H9 (cell line): ENCODE measurements around the gene APOBEC3B. TPM values are rescaled to one million over a fixed set of nuclear protein-coding genes. Genes with fewer than 3 reads are reported as not detected.
"Not testable (repeated sequence)": the region's sequence is repeated elsewhere in the genome, so short reads cannot be mapped to it uniquely, and the experiment has no call there.

ENCODE experiments used
- DNase-seq: peaks from one replicate; pipeline ENCODE4 v3.0.0-alpha.2; 2017
- H2AFZ ChIP-seq: one replicate; pipeline ENCODE4 v1.6.1; 2013; ENCODE audit warnings: mild to moderate bottlenecking, low read length, control low read depth, moderate library complexity
- H2AK5ac ChIP-seq: 2 replicates; pipeline ENCODE4 v1.6.1; 2013; ENCODE audit warnings: low read length, control low read depth, mixed read lengths; ENCODE audit not compliant: insufficient read length
- H2BK120ac ChIP-seq: one replicate; pipeline ENCODE4 v1.6.1; 2013; ENCODE audit warnings: low read depth, mild to moderate bottlenecking, low read length, control low read depth, inconsistent platforms; ENCODE audit not compliant: poor library complexity, severe bottlenecking
- H2BK12ac ChIP-seq: 2 replicates; pipeline ENCODE4 v1.6.1; 2013; ENCODE audit warnings: low read length, control low read depth, mixed read lengths, low read depth; ENCODE audit not compliant: insufficient read length
- H2BK15ac ChIP-seq: 2 replicates; pipeline ENCODE4 v1.6.1; 2013; ENCODE audit warnings: low read depth, low read length, control low read depth
- H2BK20ac ChIP-seq: one replicate; pipeline ENCODE4 v1.6.1; 2013; ENCODE audit warnings: low read depth, mild to moderate bottlenecking, low read length, control low read depth, inconsistent platforms; ENCODE audit not compliant: poor library complexity, severe bottlenecking
- H2BK5ac ChIP-seq: 2 replicates; pipeline ENCODE4 v1.6.1; 2013; ENCODE audit warnings: low read length, control low read depth, mixed read lengths; ENCODE audit not compliant: insufficient read length
- H3K14ac ChIP-seq: 2 replicates; pipeline ENCODE4 v1.6.1; 2013; ENCODE audit warnings: low read length, control low read depth; ENCODE audit not compliant: insufficient read depth
- H3K18ac ChIP-seq: 2 replicates; pipeline ENCODE4 v1.6.1; 2013; ENCODE audit warnings: low read depth, mild to moderate bottlenecking, mixed read lengths, low read length, control low read depth; ENCODE audit not compliant: insufficient read length
- H3K23ac ChIP-seq: 2 replicates; pipeline ENCODE4 v1.6.1; 2013; ENCODE audit warnings: low read length, control low read depth, mixed read lengths, low read depth; ENCODE audit not compliant: insufficient read length
- H3K23me2 ChIP-seq: 2 replicates; pipeline ENCODE4 v1.6.1; 2013; ENCODE audit warnings: low read depth, mild to moderate bottlenecking, mixed read lengths, low read length, control low read depth; ENCODE audit not compliant: insufficient read length, poor library complexity, severe bottlenecking
- H3K27ac ChIP-seq: 2 replicates; pipeline ENCODE4 v1.5.1; 2013; ENCODE audit warnings: low read length, control low read depth, mixed read lengths, low read depth; ENCODE audit not compliant: insufficient read length
- H3K27me3 ChIP-seq: 2 replicates; pipeline ENCODE4 v1.6.1; 2013; ENCODE audit warnings: low read length, control low read depth, inconsistent platforms; ENCODE audit not compliant: insufficient read depth
- H3K4ac ChIP-seq: 2 replicates; pipeline ENCODE4 v1.6.1; 2013; ENCODE audit warnings: low read depth, mild to moderate bottlenecking, control low read depth, inconsistent platforms, low read length, moderate library complexity
- H3K4me1 ChIP-seq: 2 replicates; pipeline ENCODE4 v1.6.1; 2013; ENCODE audit warnings: low read length, control low read depth, inconsistent platforms; ENCODE audit not compliant: insufficient read depth
- H3K4me2 ChIP-seq: 2 replicates; pipeline ENCODE4 v1.6.1; 2013; ENCODE audit warnings: low read length, control low read depth, mixed read lengths; ENCODE audit not compliant: insufficient read length, insufficient read depth
- H3K56ac ChIP-seq: 2 replicates; pipeline ENCODE4 v1.6.1; 2013; ENCODE audit warnings: low read depth, mild to moderate bottlenecking, mixed read lengths, low read length, control low read depth; ENCODE audit not compliant: insufficient read length
- H3K79me1 ChIP-seq: 2 replicates; pipeline ENCODE4 v1.6.1; 2013; ENCODE audit warnings: low read depth, mild to moderate bottlenecking, moderate library complexity, low read length, control low read depth, inconsistent platforms; ENCODE audit not compliant: insufficient read depth, poor library complexity, severe bottlenecking
- H3K79me2 ChIP-seq: 2 replicates; pipeline ENCODE4 v1.6.1; 2013; ENCODE audit warnings: low read length, control low read depth, inconsistent platforms; ENCODE audit not compliant: insufficient read depth
- H3K9ac ChIP-seq: 2 replicates; pipeline ENCODE4 v1.6.1; 2013; ENCODE audit warnings: low read length, control low read depth, mixed read lengths; ENCODE audit not compliant: insufficient read length; ENCODE audit errors: extremely low read depth
- H3K9me3 ChIP-seq: one replicate; pipeline ENCODE4 v1.6.1; 2013; ENCODE audit warnings: low read depth, low read length, inconsistent platforms; ENCODE audit not compliant: control insufficient read depth
- H3T11ph ChIP-seq: one replicate; pipeline ENCODE4 v1.6.1; 2013; ENCODE audit warnings: mild to moderate bottlenecking, low read length, control low read depth, inconsistent platforms
- H4K20me1 ChIP-seq: one replicate; pipeline ENCODE4 v1.6.1; 2013; ENCODE audit not compliant: control insufficient read depth, insufficient read length, insufficient read depth
- H4K5ac ChIP-seq: 2 replicates; pipeline ENCODE4 v1.6.1; 2013; ENCODE audit warnings: low read depth, mild to moderate bottlenecking, mixed read lengths, low read length, control low read depth; ENCODE audit not compliant: insufficient read length
- H4K8ac ChIP-seq: replicated peaks from 2 replicates; pipeline ENCODE4 v1.6.1; 2013; ENCODE audit warnings: low read length, control low read depth, mixed read lengths, low read depth; ENCODE audit not compliant: insufficient read length
- H4K91ac ChIP-seq: 2 replicates; pipeline ENCODE4 v1.6.1; 2013; ENCODE audit warnings: low read depth, mild to moderate bottlenecking, moderate library complexity, mixed read lengths, low read length, control low read depth; ENCODE audit not compliant: insufficient read length
- H3K27ac Mint-ChIP-seq, 3 experiments: 2 replicates in 2 of 3; 3 replicates in 1 of 3; pipeline ENCODE4 v1.8.0; 2020 to 2021; ENCODE audit warnings: mixed read lengths in 3 of 3, mild to moderate bottlenecking in 1 of 3, moderate library complexity in 1 of 3
- H3K27me3 Mint-ChIP-seq: 2 replicates; pipeline ENCODE4 v1.8.0; 2021; ENCODE audit warnings: low read depth, mild to moderate bottlenecking, moderate library complexity, mixed read lengths
- H3K36me3 Mint-ChIP-seq, 3 experiments: 2 replicates in 2 of 3; 3 replicates in 1 of 3; pipeline ENCODE4 v1.8.0; 2020 to 2021; ENCODE audit warnings: low read depth in 3 of 3, mixed read lengths in 3 of 3; ENCODE audit not compliant: insufficient read depth in 1 of 3
- H3K4me1 Mint-ChIP-seq, 2 experiments: 2 replicates each; pipeline ENCODE4 v1.8.0; 2020; ENCODE audit warnings: mixed read lengths in 2 of 2
- H3K4me3 Mint-ChIP-seq, 2 experiments: 2 replicates in 1 of 2; 3 replicates in 1 of 2; pipeline ENCODE4 v1.8.0; 2020 to 2021; ENCODE audit warnings: mild to moderate bottlenecking in 2 of 2, mixed read lengths in 2 of 2, moderate library complexity in 1 of 2
- H3K9me3 Mint-ChIP-seq, 2 experiments: 2 replicates in 1 of 2; 3 replicates in 1 of 2; pipeline ENCODE4 v1.8.0; 2020; ENCODE audit warnings: mild to moderate bottlenecking in 2 of 2, mixed read lengths in 2 of 2, moderate library complexity in 1 of 2
- WGBS: extraction: QIAGEN DNeasy Blood & Tissue Kit; methylation state at CpG from one replicate; pipeline ENCODE4 v1.1.7; 2013; ENCODE audit warnings: missing lambda C conversion rate, low lambda C conversion rate, mixed read lengths; ENCODE audit not compliant: insufficient read length; ENCODE audit errors: extremely low coverage; 5-methylcytosine and 5-hydroxymethylcytosine counted together
- total RNA-seq: library from RNA; stranded (reverse); gene quantifications from 2 replicates; pipeline ENCODE4 v1.2.1, GENCODE V29; 2021
- TF ChIP-seq, protein P1 (sequence below): fragments of 200-600 bp; sonication (generic); conservative IDR thresholded peaks from 3 replicates; pipeline ENCODE4 v1.8.0; 2021; ENCODE audit warnings: antibody characterized with exemption, mild to moderate bottlenecking

The APOBEC3B gene
- total RNA-seq, 1 experiment from 2014 or later = 29.0 TPM

DNA sequence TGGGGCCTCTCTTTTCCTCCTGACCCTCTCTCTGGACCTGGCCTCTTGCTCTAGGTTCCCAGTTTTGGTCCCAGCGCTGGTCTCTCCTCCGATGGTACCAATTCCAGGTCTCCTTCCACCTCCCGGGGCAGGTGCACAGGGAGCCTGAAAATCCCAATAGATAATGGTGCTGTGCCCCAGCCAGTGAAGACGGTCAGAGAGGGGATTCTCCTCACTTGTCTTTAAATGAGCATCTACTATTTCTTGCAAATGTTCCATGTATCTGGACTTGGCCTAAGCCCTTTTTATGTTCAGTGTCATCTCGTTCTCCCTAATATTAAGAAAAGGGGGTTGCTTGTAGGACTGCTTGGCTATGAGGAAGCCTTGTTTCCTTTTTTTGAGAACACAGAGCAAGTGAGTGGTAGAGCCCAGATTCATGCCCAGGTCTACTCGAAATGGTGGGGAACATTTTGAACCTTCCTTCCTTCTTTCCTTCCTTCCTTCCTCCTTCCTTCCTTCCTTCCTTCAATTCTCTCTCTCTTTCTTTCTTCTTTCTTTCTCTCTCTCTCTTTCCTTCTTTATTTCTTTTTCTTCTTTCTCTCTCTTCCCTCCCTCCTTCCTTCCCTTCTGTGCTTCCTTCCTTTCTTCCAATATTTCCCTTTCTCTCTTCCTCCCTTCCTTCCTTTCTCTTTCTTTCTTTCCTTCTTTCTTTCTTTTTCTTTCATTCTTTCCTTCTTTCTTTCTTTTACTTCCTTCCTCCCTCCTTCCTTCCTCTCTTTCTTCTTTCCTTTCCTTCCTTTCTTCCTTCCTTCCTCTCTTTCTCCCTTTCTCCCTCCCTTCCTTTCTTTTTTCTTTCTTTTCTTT is 24.1 kb upstream of the APOBEC3B start:
- Mint-ChIP-seq H3K9me3 (no peaks in the 10 kb centered on the region), H3K4me3 (no peak overlapping the region), H3K27ac (no peak overlapping the region), H3K4me1 (peaks cover 4 to 7% of the 10 kb centered on the region in 2 experiments), H3K36me3 (no peaks in the 10 kb centered on the region), H3K27me3 (peaks cover 22% of the 10 kb centered on the region)
- Histone ChIP-seq H2BK120ac (no peak overlapping the region), H3K23me2 (no peaks in the 10 kb centered on the region), H2BK20ac (no peak overlapping the region), H3K27me3 (no peaks in the 10 kb centered on the region), H3T11ph (no peak overlapping the region), H3K56ac (no peak overlapping the region), H2BK12ac (no peak overlapping the region), H3K18ac (no peak overlapping the region), H3K9me3 (no peaks in the 10 kb centered on the region), H3K4ac (no peak overlapping the region), H2AK5ac (no peak overlapping the region), H2BK15ac (no peak overlapping the region), H3K4me1 (no peaks in the 10 kb centered on the region), H3K23ac (no peak overlapping the region), H2AFZ (no peak overlapping the region), H3K14ac (no peak overlapping the region), H3K9ac (no peak overlapping the region), H3K27ac (no peak overlapping the region), H4K20me1 (no peaks in the 10 kb centered on the region), H4K8ac (no peak overlapping the region), H3K4me2 (no peak overlapping the region), H4K91ac (no peak overlapping the region), H3K79me1 (no peaks in the 10 kb centered on the region), H3K79me2 (no peaks in the 10 kb centered on the region), H4K5ac (no peak overlapping the region), H2BK5ac (no peak overlapping the region)
- no peak for DNase-seq
- no CpG with 5 or more reads among the region's 6 CpGs for WGBS
- TF ChIP-seq, protein P1, sequence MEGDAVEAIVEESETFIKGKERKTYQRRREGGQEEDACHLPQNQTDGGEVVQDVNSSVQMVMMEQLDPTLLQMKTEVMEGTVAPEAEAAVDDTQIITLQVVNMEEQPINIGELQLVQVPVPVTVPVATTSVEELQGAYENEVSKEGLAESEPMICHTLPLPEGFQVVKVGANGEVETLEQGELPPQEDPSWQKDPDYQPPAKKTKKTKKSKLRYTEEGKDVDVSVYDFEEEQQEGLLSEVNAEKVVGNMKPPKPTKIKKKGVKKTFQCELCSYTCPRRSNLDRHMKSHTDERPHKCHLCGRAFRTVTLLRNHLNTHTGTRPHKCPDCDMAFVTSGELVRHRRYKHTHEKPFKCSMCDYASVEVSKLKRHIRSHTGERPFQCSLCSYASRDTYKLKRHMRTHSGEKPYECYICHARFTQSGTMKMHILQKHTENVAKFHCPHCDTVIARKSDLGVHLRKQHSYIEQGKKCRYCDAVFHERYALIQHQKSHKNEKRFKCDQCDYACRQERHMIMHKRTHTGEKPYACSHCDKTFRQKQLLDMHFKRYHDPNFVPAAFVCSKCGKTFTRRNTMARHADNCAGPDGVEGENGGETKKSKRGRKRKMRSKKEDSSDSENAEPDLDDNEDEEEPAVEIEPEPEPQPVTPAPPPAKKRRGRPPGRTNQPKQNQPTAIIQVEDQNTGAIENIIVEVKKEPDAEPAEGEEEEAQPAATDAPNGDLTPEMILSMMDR = no peak

DNA sequence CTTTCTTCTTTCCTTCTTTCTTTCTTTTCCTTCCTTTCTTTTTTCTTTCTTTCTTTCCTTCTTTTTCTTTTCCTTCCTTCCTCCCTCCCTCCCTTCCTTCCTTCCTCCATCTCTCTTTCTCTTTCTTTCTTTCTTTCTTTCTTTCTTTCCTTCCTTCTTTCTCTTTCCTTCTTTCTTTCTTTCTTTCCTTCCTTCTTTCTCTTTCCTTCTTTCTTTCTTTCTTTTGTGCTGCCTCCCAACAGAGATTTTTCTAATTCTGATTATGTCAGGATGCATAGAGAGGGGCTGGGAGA is 23.6 kb upstream of the APOBEC3B start:
- not testable (repeated sequence) for H3K18ac ChIP-seq, H4K8ac ChIP-seq, H3K9ac ChIP-seq, H3K9me3 Mint-ChIP-seq, H2BK120ac ChIP-seq, H3K23me2 ChIP-seq, H2BK20ac ChIP-seq, DNase-seq, H2AFZ ChIP-seq, H4K20me1 ChIP-seq, H4K91ac ChIP-seq, H3K27me3 ChIP-seq, H2BK12ac ChIP-seq, H3K27ac ChIP-seq, H3K4me1 ChIP-seq, H3K4ac ChIP-seq, H2BK5ac ChIP-seq, H3K9me3 ChIP-seq, H3K4me3 Mint-ChIP-seq, H4K5ac ChIP-seq, H3K36me3 Mint-ChIP-seq, H3K79me1 ChIP-seq, H3T11ph ChIP-seq, H3K14ac ChIP-seq, H3K79me2 ChIP-seq, H2BK15ac ChIP-seq, H2AK5ac ChIP-seq, H3K56ac ChIP-seq, H3K4me2 ChIP-seq, H3K27ac Mint-ChIP-seq, H3K23ac ChIP-seq
- H3K27me3 Mint-ChIP-seq = peaks cover 22% of the 10 kb centered on the region
- peaks cover 7 to 10% of the 10 kb centered on the region in 2 experiments for H3K4me1 Mint-ChIP-seq
